NT2/D1 (cell line): ENCODE measurements around the gene PPP1R9A.

Source experiments
- DNase-seq: peaks from one replicate; pipeline ENCODE4 v3.0.0-alpha.2; 2011; ENCODE audit warnings: low read depth, low spot score
- H3K27me3 ChIP-seq: 2 replicates; pipeline ENCODE4 v1.6.0; 2011; ENCODE audit warnings: mild to moderate bottlenecking; ENCODE audit not compliant: insufficient read length, insufficient read depth
- H3K36me3 ChIP-seq: 2 replicates; pipeline ENCODE4 v1.6.1; 2011; ENCODE audit warnings: mild to moderate bottlenecking, low read length, mixed read lengths; ENCODE audit not compliant: insufficient read depth, insufficient read length
- H3K4me1 ChIP-seq: 2 replicates; pipeline ENCODE4 v1.5.1; 2011; ENCODE audit not compliant: insufficient read depth, insufficient read length
- H3K4me3 ChIP-seq: 2 replicates; pipeline ENCODE4 v1.5.1; 2011; ENCODE audit warnings: low read depth; ENCODE audit not compliant: insufficient read length
- H3K9ac ChIP-seq: 2 replicates; pipeline ENCODE4 v1.6.0; 2011; ENCODE audit warnings: low read depth; ENCODE audit not compliant: insufficient read length
- H3K9me3 ChIP-seq: 2 replicates; pipeline ENCODE4 v1.5.1; 2011; ENCODE audit warnings: mild to moderate bottlenecking, low read length; ENCODE audit not compliant: insufficient read depth
- SUZ12 ChIP-seq: IDR thresholded peaks from 2 replicates; pipeline ENCODE4 v1.6.1; 2011; ENCODE audit not compliant: insufficient read length, insufficient read depth; ENCODE audit errors: extremely low read depth
- YY1 ChIP-seq: IDR thresholded peaks from 2 replicates; pipeline ENCODE4 v1.6.1; 2011; ENCODE audit not compliant: insufficient read length, insufficient read depth
- ZNF274 ChIP-seq: IDR thresholded peaks from 2 replicates; pipeline ENCODE4 v1.6.1; 2011; ENCODE audit warnings: mild to moderate bottlenecking, low read depth, low read length

Gene PPP1R9A

GRCh38 chr7:95286096-95286495 is 378.7 kb downstream of the PPP1R9A start:
- no peaks in the 10 kb centered on the region for H3K27me3 ChIP-seq
- no peaks in the 10 kb centered on the region for H3K36me3 ChIP-seq
- no peaks in the 10 kb centered on the region for H3K9me3 ChIP-seq
- no peak overlapping the region for H3K9ac ChIP-seq
- TF ChIP-seq YY1 (no peak), SUZ12 (no peak), ZNF274 (no peak)
- H3K4me3 ChIP-seq: no peak overlapping the region
- H3K4me1 ChIP-seq: no peaks in the 10 kb centered on the region
- no peak for DNase-seq

- H3K4me1 ChIP-seq: no peaks in the 10 kb centered on the region
- H3K27me3 ChIP-seq: no peaks in the 10 kb centered on the region
- no peaks in the 10 kb centered on the region for H3K36me3 ChIP-seq
- TF ChIP-seq YY1 (no peak), ZNF274 (no peak), SUZ12 (no peak)
- no peak overlapping the region for H3K9ac ChIP-seq
- no peaks in the 10 kb centered on the region for H3K9me3 ChIP-seq
- no peak for DNase-seq
- H3K4me3 ChIP-seq: no peak overlapping the region
Observed at GRCh38 chr7:95290166-95290830, 382.9 kb downstream of the PPP1R9A start.

GRCh38 chr7:95295397-95295796 is 388.0 kb downstream of the PPP1R9A start:
- Histone ChIP-seq H3K9me3 (no peaks in the 10 kb centered on the region), H3K4me1 (no peaks in the 10 kb centered on the region), H3K27me3 (no peaks in the 10 kb centered on the region), H3K36me3 (no peaks in the 10 kb centered on the region), H3K9ac (no peak overlapping the region), H3K4me3 (no peak overlapping the region)
- DNase-seq: no peak
- TF ChIP-seq SUZ12: no peak
- no peak for TF ChIP-seq YY1
- no peak for TF ChIP-seq ZNF274

GRCh38 chr7:95296456-95296855 is 389.1 kb downstream of the PPP1R9A start:
- H3K27me3 ChIP-seq: no peaks in the 10 kb centered on the region
- H3K9ac ChIP-seq: no peak overlapping the region
- no peaks in the 10 kb centered on the region for H3K9me3 ChIP-seq
- DNase-seq: no peak
- no peak overlapping the region for H3K4me3 ChIP-seq
- H3K4me1 ChIP-seq: no peaks in the 10 kb centered on the region
- no peak for TF ChIP-seq ZNF274
- no peak for TF ChIP-seq SUZ12
- TF ChIP-seq YY1: no peak
- no peaks in the 10 kb centered on the region for H3K36me3 ChIP-seq

- Histone ChIP-seq H3K4me3 (no peak overlapping the region), H3K36me3 (no peaks in the 10 kb centered on the region), H3K9ac (no peak overlapping the region), H3K27me3 (no peaks in the 10 kb centered on the region), H3K4me1 (no peaks in the 10 kb centered on the region), H3K9me3 (no peaks in the 10 kb centered on the region)
- no peak for DNase-seq
- TF ChIP-seq YY1: no peak
- no peak for TF ChIP-seq SUZ12
- no peak for TF ChIP-seq ZNF274
Observed at GRCh38 chr7:95297041-95297440, 389.6 kb downstream of the PPP1R9A start.

- Histone ChIP-seq H3K9ac (no peak overlapping the region), H3K4me1 (no peaks in the 10 kb centered on the region), H3K36me3 (no peaks in the 10 kb centered on the region), H3K27me3 (no peaks in the 10 kb centered on the region), H3K4me3 (no peak overlapping the region), H3K9me3 (no peaks in the 10 kb centered on the region)
- no peak for TF ChIP-seq YY1
- TF ChIP-seq SUZ12: no peak
- no peak for TF ChIP-seq ZNF274
- DNase-seq: no peak
Observed at GRCh38 chr7:95298091-95298490, 390.7 kb downstream of the PPP1R9A start.

- Histone ChIP-seq H3K9ac (no peak overlapping the region), H3K36me3 (no peaks in the 10 kb centered on the region), H3K27me3 (no peaks in the 10 kb centered on the region), H3K4me1 (no peaks in the 10 kb centered on the region), H3K4me3 (no peak overlapping the region), H3K9me3 (no peaks in the 10 kb centered on the region)
- DNase-seq: no peak
- TF ChIP-seq YY1 (no peak), ZNF274 (no peak), SUZ12 (no peak)
Observed at GRCh38 chr7:95303013-95303905, 395.9 kb downstream of the PPP1R9A start.
